GM12873 (cell line): ENCODE results near the gene COL6A3.

ENCODE experiments used
- CTCF ChIP-seq: IDR thresholded peaks from 2 replicates; pipeline ENCODE4 v1.5.1; 2012; ENCODE audit warnings: low read depth, mild to moderate bottlenecking, moderate library complexity, low read length, control low read depth; ENCODE audit not compliant: insufficient read depth; ENCODE audit errors: missing control alignments

Gene COL6A3

GRCh38 chr2:237304763-237305514 lies 109.0 kb downstream of the COL6A3 start:
- TF ChIP-seq CTCF: no peak

GRCh38 chr2:237301595-237301994 lies 112.4 kb downstream of the COL6A3 start:
- no peak for TF ChIP-seq CTCF

- TF ChIP-seq CTCF: no peak
Measured at GRCh38 chr2:237300739-237301138, 113.2 kb downstream of the COL6A3 start.

- TF ChIP-seq CTCF: no peak
Measured at GRCh38 chr2:237299906-237300305, 114.1 kb downstream of the COL6A3 start.

GRCh38 chr2:237298151-237299118 lies 115.5 kb downstream of the COL6A3 start:
- no peak for TF ChIP-seq CTCF

GRCh38 chr2:237297421-237298150 lies 116.4 kb downstream of the COL6A3 start:
- TF ChIP-seq CTCF: no peak
